ENCODE results near the gene PHF2. TPM values are rescaled to one million over a fixed set of nuclear protein-coding genes. Genes with fewer than 3 reads are reported as not detected.

Gene PHF2
- polyA plus RNA-seq, 3 donors = 0.40 to 16.0 (median 0.97) TPM

GRCh38 chr9:93657331-93658111 lies 81.1 kb downstream of the PHF2 start:
- Mint-ChIP-seq H3K27ac (peak overlapping the region in 1 of 7 donors; percentile 1), H3K4me3 (no peak overlapping the region), H3K36me3 (peaks cover 63 to 72% of the 10 kb centered on the region in 2 donors), H3K9me3 (peaks cover 0 to 2% (median 0%) of the 10 kb centered on the region in 7 donors), H3K4me1 (no peaks in the 10 kb centered on the region), H3K27me3 (ENCODE audit: low read depth in 3 of 3) (peaks cover 0 to 5% (median 3%) of the 10 kb centered on the region in 3 donors)
- TF ChIP-seq, protein P1, sequence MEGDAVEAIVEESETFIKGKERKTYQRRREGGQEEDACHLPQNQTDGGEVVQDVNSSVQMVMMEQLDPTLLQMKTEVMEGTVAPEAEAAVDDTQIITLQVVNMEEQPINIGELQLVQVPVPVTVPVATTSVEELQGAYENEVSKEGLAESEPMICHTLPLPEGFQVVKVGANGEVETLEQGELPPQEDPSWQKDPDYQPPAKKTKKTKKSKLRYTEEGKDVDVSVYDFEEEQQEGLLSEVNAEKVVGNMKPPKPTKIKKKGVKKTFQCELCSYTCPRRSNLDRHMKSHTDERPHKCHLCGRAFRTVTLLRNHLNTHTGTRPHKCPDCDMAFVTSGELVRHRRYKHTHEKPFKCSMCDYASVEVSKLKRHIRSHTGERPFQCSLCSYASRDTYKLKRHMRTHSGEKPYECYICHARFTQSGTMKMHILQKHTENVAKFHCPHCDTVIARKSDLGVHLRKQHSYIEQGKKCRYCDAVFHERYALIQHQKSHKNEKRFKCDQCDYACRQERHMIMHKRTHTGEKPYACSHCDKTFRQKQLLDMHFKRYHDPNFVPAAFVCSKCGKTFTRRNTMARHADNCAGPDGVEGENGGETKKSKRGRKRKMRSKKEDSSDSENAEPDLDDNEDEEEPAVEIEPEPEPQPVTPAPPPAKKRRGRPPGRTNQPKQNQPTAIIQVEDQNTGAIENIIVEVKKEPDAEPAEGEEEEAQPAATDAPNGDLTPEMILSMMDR (IDR thresholded peaks at IDR 0.05) = no peak
- Histone ChIP-seq H4K20me1 (ENCODE audit: insufficient read depth, low read length) (no peaks in the 10 kb centered on the region), H3K9ac (ENCODE audit: insufficient read depth, low read length, poor library complexity, severe bottlenecking) (no peak overlapping the region), H3K27me3 (ENCODE audit: control insufficient read depth in 2 of 2, insufficient read depth in 2 of 2, low read length in 2 of 2) (no peaks in the 10 kb centered on the region), H3K4me2 (replicated peaks; ENCODE audit: extremely low read depth, low read length, poor library complexity, severe bottlenecking) (no peak overlapping the region), H3K79me2 (ENCODE audit: insufficient read depth, low read length) (no peaks in the 10 kb centered on the region), H3K4me3 (replicated peaks in 1 of 3; ENCODE audit: low read depth in 2 of 3, low read length in 3 of 3) (no peak overlapping the region), H3K9me3 (replicated peaks in 1 of 2; ENCODE audit: control insufficient read depth in 1 of 2, insufficient read depth in 1 of 2, low read length in 2 of 2) (no peaks in the 10 kb centered on the region), H3K4me1 (ENCODE audit: control insufficient read depth in 1 of 2, insufficient read depth in 2 of 2, low read length in 2 of 2) (no peaks in the 10 kb centered on the region), H3K27ac (ENCODE audit: low read depth in 1 of 2, low read length in 2 of 2) (no peak overlapping the region), H2AFZ (ENCODE audit: insufficient read depth, low read depth, low read length, poor library complexity, severe bottlenecking) (no peak overlapping the region), H3K36me3 (replicated peaks in 1 of 2; ENCODE audit: control insufficient read depth in 1 of 2, insufficient read depth in 2 of 2, low read length in 2 of 2) (peaks cover 71 to 98% of the 10 kb centered on the region in 2 donors)
- intact Hi-C loops (cut with micrococcal nuclease) = no loop called here
- 100% methylated on average over 6 of the region's 8 CpGs for WGBS (ENCODE audit: insufficient coverage)
- no peak for DNase-seq

DNA sequence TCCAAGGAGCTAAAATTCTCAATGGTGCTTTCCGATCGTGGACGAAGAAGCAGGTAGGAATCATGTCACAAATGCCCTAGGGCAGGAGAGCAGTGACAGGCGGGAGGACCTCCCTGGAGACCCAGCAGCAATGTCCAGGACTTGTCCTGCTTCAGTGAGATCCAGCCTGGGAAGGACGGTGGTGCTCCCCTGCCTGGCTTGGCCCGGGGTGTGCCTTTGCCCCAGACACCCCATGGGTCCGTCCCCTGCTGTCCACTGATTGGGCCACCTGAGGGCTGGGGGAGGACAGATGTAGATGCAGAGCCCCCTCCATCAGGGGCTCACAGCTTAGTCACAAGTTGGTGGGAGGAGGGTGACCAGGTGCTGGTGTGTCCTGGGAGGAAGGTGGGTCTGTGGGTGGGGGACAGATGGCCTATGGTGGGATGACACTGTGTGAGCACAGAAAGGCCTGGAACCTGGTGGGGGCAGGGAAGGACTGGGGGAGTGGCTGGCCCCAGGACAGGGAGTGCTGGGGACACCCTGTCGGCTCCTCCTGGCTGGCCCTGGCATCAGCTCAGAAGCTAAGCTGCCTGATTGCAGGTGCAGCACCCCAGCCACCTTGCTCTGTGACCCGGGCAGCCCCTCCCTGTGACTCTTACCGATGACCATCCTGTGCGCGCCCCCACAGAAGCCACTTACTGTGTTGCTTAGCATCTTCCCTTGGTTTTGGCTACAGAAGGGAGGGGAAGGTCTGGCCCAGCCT lies 82.0 kb downstream of the PHF2 start:
- H3K27me3 ChIP-seq (ENCODE audit: control insufficient read depth in 2 of 2, insufficient read depth in 2 of 2, low read length in 2 of 2) = no peaks in the 10 kb centered on the region
- H3K27me3 Mint-ChIP-seq (ENCODE audit: low read depth in 3 of 3) = peaks cover 0 to 5% (median 3%) of the 10 kb centered on the region in 3 donors
- intact Hi-C loops (cut with micrococcal nuclease) = no loop called here
- no peak overlapping the region for H3K4me3 Mint-ChIP-seq
- no peak overlapping the region for H3K27ac Mint-ChIP-seq
- peaks cover 0 to 2% (median 0%) of the 10 kb centered on the region in 7 donors for H3K9me3 Mint-ChIP-seq
- peaks cover 70 to 98% of the 10 kb centered on the region in 2 donors for H3K36me3 ChIP-seq (replicated peaks in 1 of 2; ENCODE audit: control insufficient read depth in 1 of 2, insufficient read depth in 2 of 2, low read length in 2 of 2)
- H3K9me3 ChIP-seq (replicated peaks in 1 of 2; ENCODE audit: control insufficient read depth in 1 of 2, insufficient read depth in 1 of 2, low read length in 2 of 2) = no peaks in the 10 kb centered on the region
- H4K20me1 ChIP-seq (ENCODE audit: insufficient read depth, low read length) = no peaks in the 10 kb centered on the region
- H2AFZ ChIP-seq (ENCODE audit: insufficient read depth, low read depth, low read length, poor library complexity, severe bottlenecking) = no peak overlapping the region
- WGBS (ENCODE audit: insufficient coverage) = 100% methylated on average over 11 of the region's 12 CpGs
- TF ChIP-seq, protein P1 (IDR thresholded peaks at IDR 0.05) = no peak
- DNase-seq = no peak
- no peaks in the 10 kb centered on the region for H3K4me1 ChIP-seq (ENCODE audit: control insufficient read depth in 1 of 2, insufficient read depth in 2 of 2, low read length in 2 of 2)
- no peak overlapping the region for H3K9ac ChIP-seq (ENCODE audit: insufficient read depth, low read length, poor library complexity, severe bottlenecking)
- H3K4me2 ChIP-seq (replicated peaks; ENCODE audit: extremely low read depth, low read length, poor library complexity, severe bottlenecking) = no peak overlapping the region
- H3K27ac ChIP-seq (ENCODE audit: low read depth in 1 of 2, low read length in 2 of 2) = no peak overlapping the region
- H3K79me2 ChIP-seq (ENCODE audit: insufficient read depth, low read length) = no peaks in the 10 kb centered on the region
- no peaks in the 10 kb centered on the region for H3K4me1 Mint-ChIP-seq
- H3K36me3 Mint-ChIP-seq = peaks cover 54 to 64% of the 10 kb centered on the region in 2 donors
- no peak overlapping the region for H3K4me3 ChIP-seq (replicated peaks in 1 of 3; ENCODE audit: low read depth in 2 of 3, low read length in 3 of 3)

Data from CD14-positive monocyte (primary cell).